ENCODE data around the gene SCUBE1. TPM values are rescaled to one million over a fixed set of nuclear protein-coding genes. Genes with fewer than 3 reads are reported as not detected.
A peak's percentile ranks its signal among the peaks of the same experiment; 100 is the strongest.

Gene SCUBE1
- total and polyA plus RNA-seq, 2 donors from 2014 or later, result 2.3 to 7.1 TPM

GRCh38 chr22:43177479-43177878, 165.7 kb downstream of the SCUBE1 start:
- no peak overlapping the region for H3K27ac ChIP-seq (ENCODE audit: low read depth in 2 of 2, low read length in 2 of 2)
- H3K36me3 ChIP-seq (ENCODE audit: control insufficient read depth in 2 of 3, insufficient read depth in 3 of 3, low read length in 3 of 3), result peaks cover 0 to 15% (median 0%) of the 10 kb centered on the region in 3 donors
- intact Hi-C loops (cut with DNase I), result no loop called here
- no peak overlapping the region for H3K4me3 ChIP-seq (ENCODE audit: low read length in 3 of 3)
- FAIRE-seq, result no peak
- no peak for TF ChIP-seq CTCF (IDR thresholded peaks at IDR 0.05; ENCODE audit: borderline replicate concordance, extremely low read depth, insufficient read depth)
- H3K9me3 ChIP-seq (ENCODE audit: control insufficient read depth in 2 of 3, insufficient read depth in 1 of 3, low read length in 3 of 3), result no peaks in the 10 kb centered on the region
- H3K4me1 ChIP-seq (ENCODE audit: control insufficient read depth in 2 of 3, insufficient read depth in 2 of 3, low read depth in 1 of 3, low read length in 3 of 3), result no peaks in the 10 kb centered on the region
- H3K27me3 ChIP-seq (ENCODE audit: control insufficient read depth, insufficient read depth, low read length), result no peaks in the 10 kb centered on the region
- H3K9ac ChIP-seq (ENCODE audit: low read length in 3 of 3), result no peak overlapping the region
- DNase-seq, result peak in 1 of 5 donors; percentile 49

- no peak overlapping the region for H3K9ac ChIP-seq (ENCODE audit: low read length in 3 of 3)
- no peaks in the 10 kb centered on the region for H3K27me3 ChIP-seq (ENCODE audit: control insufficient read depth, insufficient read depth, low read length)
- intact Hi-C loops (cut with DNase I), result no loop called here
- DNase-seq (peak in 1 of 5 donors; percentile 70), FAIRE-seq (no peak)
- H3K4me3 ChIP-seq (ENCODE audit: low read length in 3 of 3), result no peak overlapping the region
- H3K4me1 ChIP-seq (ENCODE audit: control insufficient read depth in 2 of 3, insufficient read depth in 2 of 3, low read depth in 1 of 3, low read length in 3 of 3), result no peaks in the 10 kb centered on the region
- no peaks in the 10 kb centered on the region for H3K9me3 ChIP-seq (ENCODE audit: control insufficient read depth in 2 of 3, insufficient read depth in 1 of 3, low read length in 3 of 3)
- TF ChIP-seq CTCF (IDR thresholded peaks at IDR 0.05; ENCODE audit: borderline replicate concordance, extremely low read depth, insufficient read depth), result no peak
- peaks cover 0 to 21% (median 4%) of the 10 kb centered on the region in 3 donors for H3K36me3 ChIP-seq (ENCODE audit: control insufficient read depth in 2 of 3, insufficient read depth in 3 of 3, low read length in 3 of 3)
- H3K27ac ChIP-seq (ENCODE audit: low read depth in 2 of 2, low read length in 2 of 2), result no peak overlapping the region
Observed at GRCh38 chr22:43176090-43176489, 167.1 kb downstream of the SCUBE1 start.

- DNase-seq, result peak in 1 of 5 donors; percentile 53
- Histone ChIP-seq H3K4me1 (ENCODE audit: control insufficient read depth in 2 of 3, insufficient read depth in 2 of 3, low read depth in 1 of 3, low read length in 3 of 3) (no peaks in the 10 kb centered on the region), H3K27me3 (ENCODE audit: control insufficient read depth, insufficient read depth, low read length) (no peaks in the 10 kb centered on the region), H3K27ac (ENCODE audit: low read depth in 2 of 2, low read length in 2 of 2) (no peak overlapping the region), H3K9ac (ENCODE audit: low read length in 3 of 3) (no peak overlapping the region), H3K9me3 (ENCODE audit: control insufficient read depth in 2 of 3, insufficient read depth in 1 of 3, low read length in 3 of 3) (no peaks in the 10 kb centered on the region), H3K36me3 (ENCODE audit: control insufficient read depth in 2 of 3, insufficient read depth in 3 of 3, low read length in 3 of 3) (peaks cover 0 to 21% (median 4%) of the 10 kb centered on the region in 3 donors), H3K4me3 (ENCODE audit: low read length in 3 of 3) (no peak overlapping the region)
- no peak for FAIRE-seq
- intact Hi-C loops (cut with DNase I), result no loop called here
- TF ChIP-seq CTCF (IDR thresholded peaks at IDR 0.05; ENCODE audit: borderline replicate concordance, extremely low read depth, insufficient read depth), result no peak
Observed at GRCh38 chr22:43174941-43175531, 168.1 kb downstream of the SCUBE1 start.

Data from kidney (tissue), 14 donors.